GM18951 (cell line): ENCODE results near the gene TARBP2.
A peak's percentile ranks its signal among the peaks of the same experiment; 100 is the strongest.

Experiments used
- POLR2A ChIP-seq: IDR thresholded peaks from 4 replicates; pipeline ENCODE4 v1.6.1; 2011; ENCODE audit warnings: mild to moderate bottlenecking; ENCODE audit not compliant: insufficient read length, insufficient read depth; ENCODE audit errors: extremely low read depth
- in situ Hi-C: fragments of 300-500 bp; cut with MboI; formaldehyde crosslinking; loops from one replicate; pipeline ENCODE4 v1.12.0; 2022; ENCODE audit warnings: low sequenced_read_pairs, mixed read lengths, inconsistent platforms; ENCODE audit not compliant: unreplicated experiment

The TARBP2 gene, protein sequence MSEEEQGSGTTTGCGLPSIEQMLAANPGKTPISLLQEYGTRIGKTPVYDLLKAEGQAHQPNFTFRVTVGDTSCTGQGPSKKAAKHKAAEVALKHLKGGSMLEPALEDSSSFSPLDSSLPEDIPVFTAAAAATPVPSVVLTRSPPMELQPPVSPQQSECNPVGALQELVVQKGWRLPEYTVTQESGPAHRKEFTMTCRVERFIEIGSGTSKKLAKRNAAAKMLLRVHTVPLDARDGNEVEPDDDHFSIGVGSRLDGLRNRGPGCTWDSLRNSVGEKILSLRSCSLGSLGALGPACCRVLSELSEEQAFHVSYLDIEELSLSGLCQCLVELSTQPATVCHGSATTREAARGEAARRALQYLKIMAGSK

DNA sequence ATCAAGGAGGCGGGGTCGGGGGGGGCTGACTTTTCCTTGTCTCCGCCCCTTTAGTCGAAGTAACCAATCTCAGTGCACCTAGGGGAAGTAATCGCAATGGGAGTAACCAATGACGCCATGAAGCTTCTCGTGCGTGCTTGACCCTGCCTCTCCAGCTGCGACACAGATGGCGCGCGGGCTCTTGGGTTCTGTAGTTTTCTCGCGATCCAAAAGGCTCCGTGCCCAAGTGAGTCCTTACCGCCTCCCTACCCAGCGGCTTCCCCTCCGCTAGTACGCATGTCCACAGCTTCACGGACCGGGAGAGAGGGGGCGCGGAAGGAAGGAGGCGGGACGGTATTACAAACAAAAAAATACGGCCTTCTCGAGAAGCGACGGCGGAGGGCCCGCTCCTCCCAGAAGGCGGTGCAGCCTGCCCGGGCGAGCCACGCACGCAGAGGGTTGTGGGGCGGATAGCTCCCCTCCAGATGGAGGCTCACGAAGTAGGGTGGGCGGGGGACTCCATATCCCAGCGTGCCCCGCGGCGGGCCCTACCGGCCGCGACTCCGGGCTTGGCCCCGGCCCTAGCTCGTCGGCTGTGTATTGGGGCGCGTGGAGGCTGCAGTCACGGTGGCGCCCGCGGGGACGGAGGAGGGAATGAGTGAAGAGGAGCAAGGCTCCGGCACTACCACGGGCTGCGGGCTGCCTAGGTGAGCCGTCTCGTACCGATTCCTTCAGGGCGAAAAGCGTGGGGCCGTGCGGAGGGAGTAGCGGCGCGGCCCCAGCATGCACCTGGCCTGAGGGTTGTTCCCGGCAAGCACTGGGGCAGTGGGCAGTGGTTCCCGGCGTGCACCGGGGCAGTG, at the start of gene TARBP2:
Gene TARBP2, plus strand, starts transcription at position 508 of the 839 bp plus-strand sequence. Its CDS starts 126 bp downstream, at position 634.
- in situ Hi-C loops = no loop called here

DNA sequence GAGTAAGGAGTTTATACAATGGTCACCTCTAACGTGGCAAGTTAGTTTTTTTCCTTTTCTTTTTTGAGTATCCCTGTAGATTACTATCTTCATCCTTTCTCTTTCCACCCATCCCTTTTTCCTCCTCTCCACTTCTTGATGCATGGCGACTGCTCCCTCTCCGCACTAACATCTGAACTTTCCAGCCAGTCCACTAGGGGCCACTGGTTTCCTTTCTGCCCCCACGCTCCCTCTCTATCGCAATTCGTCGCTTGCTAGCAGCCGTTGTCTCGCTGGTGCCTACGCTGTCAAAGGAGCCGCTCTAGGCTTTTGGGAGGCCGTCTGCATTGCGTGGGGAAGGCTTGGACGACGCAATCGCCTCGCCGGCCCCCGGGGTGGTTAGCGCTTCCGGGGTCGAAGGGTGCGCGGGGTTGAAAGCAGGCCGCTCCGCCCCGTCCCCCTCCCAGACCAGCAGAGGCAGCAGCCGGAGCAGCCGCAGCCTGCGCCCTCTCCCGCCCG, 49.4 kb upstream of the TARBP2 start, which contains the start of gene PCBP2:
Gene PCBP2, plus strand, starts transcription at position 442 of the 498 bp plus-strand sequence. CDS start 2,699 bp downstream, outside the sequence.
- TF ChIP-seq POLR2A = peak; percentile 88
- in situ Hi-C loops = no loop called here

More for the DNA sequence above, at the start of gene TARBP2:
- peak; percentile 88 for TF ChIP-seq POLR2A

DNA sequence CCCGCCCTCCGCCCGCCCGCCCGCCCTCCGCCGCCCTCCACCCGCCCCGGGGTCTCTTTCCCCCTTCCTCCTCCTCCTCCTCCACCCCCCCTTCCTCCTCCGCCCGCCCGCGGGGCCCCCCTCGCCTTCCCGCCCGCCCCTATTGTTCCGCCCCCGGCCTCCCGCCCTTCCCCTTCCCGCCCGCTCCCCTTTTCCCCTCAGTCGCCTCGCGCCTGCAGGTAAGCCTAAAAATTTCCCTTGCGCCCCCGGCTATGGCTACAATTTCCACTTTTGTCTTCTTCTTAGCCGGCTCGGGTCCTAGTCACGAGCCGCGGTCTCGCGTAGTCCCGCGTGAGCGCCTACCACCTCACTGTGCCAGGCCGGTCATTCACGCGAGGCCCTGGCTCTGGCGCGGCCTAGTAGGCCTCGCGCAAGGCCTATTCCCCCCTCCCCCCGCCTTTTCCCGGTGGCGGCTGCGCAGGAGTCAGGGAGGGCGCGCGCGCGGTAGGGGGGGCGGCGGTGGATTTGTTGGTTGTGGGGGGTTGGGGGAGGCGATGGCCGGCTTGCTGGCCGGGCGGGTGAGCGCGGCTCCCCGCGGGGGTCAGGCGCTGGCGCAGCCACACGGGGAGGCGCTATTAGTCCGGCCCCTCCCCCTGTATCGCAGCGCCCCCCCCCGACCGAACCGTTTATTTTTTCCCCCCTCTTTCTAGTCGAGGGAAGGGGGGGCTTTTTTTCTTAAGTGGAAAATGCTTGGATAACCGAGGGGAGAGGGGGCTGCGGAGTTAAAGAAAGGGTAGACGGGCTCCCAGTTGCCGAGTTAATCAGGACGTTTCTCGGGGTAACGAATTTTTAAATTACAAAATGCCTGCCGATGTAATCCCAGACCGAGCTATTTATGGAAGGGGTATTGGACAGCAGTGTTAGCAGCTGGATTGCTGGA, 48.7 kb upstream of the TARBP2 start:
- in situ Hi-C loops = no loop called here
- TF ChIP-seq POLR2A = no peak

DNA sequence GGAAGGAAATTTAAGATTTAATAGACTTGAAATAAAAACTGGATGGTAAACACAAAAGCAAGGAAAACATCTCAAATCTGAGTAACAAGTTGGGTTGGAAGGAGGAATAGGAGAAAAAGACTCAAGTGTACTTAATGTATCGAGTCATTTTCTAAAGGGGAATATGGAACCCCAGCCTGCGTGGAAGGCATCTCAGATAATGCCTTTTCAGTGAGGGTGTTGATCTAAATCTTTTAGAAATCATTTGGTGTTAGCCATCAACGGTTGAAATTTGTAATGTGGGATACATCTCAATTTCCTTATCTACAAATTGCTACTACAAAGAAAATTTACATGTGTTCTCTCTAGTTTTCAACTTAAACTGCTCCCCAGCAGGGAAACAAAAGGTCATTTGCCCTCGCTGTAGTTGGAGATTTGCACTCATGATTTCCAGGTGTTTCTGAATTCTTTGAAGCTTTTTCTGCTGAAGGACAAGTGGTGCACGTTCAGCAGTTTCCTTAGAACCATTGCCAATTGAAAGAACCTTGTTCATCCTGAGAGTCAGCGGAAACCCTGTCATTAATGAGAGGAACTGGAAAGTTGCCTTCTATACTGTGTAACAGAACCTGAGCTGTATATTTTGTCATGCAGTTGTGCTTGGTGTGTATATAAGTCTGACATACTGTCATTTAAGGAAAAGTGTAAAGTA, 47.0 kb upstream of the TARBP2 start:
- in situ Hi-C loops = no loop called here

DNA sequence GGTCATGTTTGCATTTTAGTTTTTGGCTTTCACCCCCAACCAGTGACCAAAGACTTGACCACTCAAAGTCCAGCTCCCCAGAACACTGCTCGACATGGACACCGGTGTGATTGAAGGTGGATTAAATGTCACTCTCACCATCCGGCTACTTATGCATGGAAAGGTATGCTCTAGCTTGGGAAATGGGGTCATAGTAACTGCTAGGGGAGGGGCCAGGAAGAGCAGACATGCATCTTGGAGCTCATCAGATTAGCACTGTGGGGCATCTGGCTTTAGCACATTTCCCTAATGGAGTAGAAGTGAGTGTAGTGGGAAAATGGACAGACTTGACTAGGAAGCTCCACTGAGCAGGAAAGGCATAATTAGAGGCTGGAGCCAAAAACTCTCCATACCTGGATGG, 46.4 kb upstream of the TARBP2 start:
- in situ Hi-C loops = no loop called here
- no peak for TF ChIP-seq POLR2A

More for the DNA sequence above, 47.0 kb upstream of the TARBP2 start:
- TF ChIP-seq POLR2A = no peak

DNA sequence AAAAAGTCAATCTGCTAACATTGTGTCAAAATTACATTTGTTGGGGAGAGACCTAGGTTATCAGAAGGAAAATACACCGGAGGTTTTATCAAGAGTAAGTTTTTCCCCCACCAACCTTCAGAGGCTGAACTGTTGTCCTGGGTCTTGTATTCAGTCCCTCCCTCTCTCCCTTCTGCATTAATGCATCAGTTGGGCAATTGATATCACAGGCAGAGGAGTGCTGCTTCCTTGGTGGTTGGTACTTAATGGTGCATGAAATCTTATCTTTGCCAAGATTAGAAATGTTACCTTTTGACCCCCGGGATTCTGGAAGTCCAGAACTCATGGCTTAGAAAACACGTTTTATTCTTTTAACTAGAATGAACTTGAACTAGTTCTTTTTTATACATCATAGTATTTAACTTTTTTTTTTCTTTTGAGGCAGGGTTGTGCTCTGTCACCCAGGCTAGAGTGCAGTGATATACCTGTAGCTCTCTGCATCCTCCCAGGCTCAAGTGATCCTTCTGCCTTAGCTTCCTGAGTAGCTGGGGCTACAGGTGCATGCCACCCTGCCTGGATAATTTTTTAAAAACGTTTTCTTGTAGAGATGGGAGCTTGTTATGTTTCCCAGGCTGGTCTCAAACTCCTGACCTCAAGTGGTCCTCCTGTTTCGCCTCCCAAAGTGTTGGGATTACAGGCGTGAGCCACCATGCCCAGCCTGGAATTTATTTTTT, 44.3 kb upstream of the TARBP2 start:
- TF ChIP-seq POLR2A = no peak
- in situ Hi-C loops = no loop called here

DNA sequence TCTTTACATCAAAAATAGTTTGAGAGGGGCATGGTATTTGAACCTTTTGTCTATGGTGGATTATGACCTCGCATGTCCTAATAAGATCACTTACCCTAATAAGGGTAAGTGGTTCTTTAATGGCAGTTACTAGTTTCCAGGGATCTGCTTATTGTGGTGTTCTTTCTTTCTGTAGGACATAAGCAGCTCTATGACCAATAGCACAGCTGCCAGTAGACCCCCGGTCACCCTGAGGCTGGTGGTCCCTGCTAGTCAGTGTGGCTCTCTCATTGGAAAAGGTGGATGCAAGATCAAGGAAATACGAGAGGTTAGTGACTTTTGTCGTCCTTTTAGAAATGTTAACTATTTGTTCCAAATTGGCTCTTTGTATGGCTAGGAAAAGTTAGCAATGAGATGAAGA, 42.0 kb upstream of the TARBP2 start:
- no peak for TF ChIP-seq POLR2A
- in situ Hi-C loops = no loop called here

DNA sequence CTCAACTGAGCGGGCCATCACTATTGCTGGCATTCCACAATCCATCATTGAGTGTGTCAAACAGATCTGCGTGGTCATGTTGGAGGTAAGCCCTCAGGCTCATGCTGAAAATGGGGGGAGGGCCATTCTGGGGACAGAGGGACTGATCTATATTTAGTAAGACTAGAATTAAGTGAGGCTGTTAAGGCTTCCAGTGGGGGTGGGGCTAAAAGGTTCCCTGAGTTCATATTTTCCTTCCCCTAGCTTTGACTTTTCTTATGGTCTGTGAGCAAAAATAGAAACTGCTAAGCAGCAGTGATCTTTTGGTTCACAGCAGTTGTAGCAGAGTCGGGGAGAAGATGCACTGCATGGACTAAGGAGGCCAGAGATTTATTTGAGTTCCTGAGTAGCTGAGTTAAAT, 40.0 kb upstream of the TARBP2 start:
- in situ Hi-C loops = no loop called here
- TF ChIP-seq POLR2A = no peak

DNA sequence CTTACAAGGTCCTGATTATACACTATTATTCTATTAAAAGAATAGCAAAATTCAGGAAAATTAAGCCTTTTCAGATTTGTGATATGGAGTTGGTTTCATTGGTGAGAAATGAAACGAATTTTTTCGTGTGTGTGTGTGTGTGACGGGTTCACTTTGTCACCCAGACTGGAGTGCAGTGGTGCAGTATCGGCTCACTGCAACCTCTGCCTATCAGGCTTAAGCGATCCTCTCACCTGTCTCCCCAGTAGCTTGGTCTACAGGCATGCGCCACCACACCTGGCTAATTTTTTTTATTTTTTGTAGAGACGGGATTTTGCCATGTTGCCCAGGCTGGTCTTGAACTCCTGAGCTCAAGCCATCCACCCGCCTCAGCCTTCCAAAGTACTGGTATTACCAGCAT, 39.5 kb upstream of the TARBP2 start:
- no peak for TF ChIP-seq POLR2A
- in situ Hi-C loops = no loop called here

DNA sequence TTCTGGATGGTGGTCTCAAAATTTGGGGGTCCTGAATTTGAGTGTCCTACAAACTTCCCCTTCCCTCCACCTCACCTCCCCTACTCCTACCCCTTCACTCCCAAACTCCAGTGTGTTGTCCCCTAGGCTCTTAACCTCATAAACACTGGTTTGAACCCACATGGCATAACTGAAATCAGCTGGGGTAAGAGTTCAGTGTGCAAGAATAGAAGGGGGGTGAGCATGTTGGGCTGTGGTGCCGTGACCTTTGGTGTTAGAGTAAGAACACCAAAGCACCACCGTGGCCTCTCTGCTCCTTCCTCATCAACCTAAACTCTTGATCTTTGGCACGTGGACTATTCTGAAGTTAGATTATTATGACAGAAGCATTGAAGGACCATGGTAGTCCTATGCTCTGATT, 38.1 kb upstream of the TARBP2 start:
- no peak for TF ChIP-seq POLR2A
- in situ Hi-C loops = no loop called here

DNA sequence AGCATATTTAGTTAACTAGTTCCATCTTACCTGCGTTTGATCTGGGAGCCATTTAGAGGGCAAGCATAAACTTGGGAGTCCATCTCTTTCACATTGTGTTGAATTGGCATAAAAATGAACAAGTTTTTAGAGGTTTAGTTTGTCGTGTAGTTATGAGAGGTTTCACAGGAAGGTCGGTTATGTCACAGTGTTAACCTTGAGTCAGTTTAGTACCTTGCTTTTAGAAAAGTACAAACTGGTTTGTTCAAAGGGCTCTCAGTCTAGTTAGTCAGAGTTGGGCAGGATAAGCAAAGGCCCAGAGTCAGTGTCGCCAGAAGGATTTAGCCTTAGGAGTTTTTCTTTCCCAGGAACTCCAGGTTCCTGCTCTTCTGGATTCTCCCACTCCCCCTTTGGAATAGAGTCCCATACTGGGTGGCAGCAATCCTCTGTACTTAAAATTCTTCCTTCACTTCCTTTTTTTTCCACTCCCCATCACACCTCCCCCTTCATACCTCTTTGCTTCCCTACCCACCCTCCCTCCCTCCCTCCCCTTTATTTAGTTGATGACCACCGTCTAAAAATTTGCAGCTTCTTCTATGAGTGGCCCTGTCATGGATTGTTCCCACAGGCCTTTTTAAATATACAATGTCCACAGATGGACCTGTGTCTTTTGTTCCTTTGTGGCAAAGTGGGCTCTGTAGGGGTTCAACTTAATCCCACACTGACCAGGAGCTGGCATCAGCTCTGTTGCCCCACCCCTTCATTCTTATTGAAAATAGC, 37.1 kb upstream of the TARBP2 start:
- no peak for TF ChIP-seq POLR2A
- in situ Hi-C loops = no loop called here
